Measurements from ENCODE around the gene SMIM8.

Gene SMIM8

DNA sequence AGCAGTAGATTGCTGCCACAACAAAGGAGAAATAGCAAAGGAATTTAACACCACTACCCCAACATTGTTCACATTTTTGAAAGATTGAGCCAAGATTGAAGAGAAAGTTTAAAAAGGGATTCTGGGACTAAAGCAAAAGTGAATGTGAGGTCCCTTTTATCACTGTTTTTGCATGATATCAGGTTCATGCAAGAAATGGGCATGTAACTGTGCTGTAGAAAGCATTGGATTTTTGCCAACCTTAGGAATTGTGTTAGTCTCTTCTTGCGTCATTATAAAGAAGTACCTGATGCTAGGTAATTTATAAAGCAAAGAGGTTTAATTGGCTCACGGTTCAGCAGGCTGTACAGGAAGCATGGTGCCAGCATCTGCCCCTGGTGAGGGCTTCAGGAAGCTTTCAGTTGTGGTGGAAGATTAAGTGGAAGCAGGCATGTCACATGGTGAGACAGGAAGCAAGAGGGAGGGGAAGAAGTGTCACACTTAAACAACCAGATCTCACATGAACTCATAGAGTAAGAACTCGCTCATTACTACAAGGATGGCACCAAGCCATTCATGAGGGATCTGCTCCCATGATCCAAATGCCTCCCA lies 11.3 kb downstream of the SMIM8 start:
- H3K4me3 ChIP-seq (ENCODE audit: low read depth, low read length), result no peak overlapping the region
- DNase-seq (ENCODE audit: low read depth, low spot score), result no peak
- TF ChIP-seq, protein P1, sequence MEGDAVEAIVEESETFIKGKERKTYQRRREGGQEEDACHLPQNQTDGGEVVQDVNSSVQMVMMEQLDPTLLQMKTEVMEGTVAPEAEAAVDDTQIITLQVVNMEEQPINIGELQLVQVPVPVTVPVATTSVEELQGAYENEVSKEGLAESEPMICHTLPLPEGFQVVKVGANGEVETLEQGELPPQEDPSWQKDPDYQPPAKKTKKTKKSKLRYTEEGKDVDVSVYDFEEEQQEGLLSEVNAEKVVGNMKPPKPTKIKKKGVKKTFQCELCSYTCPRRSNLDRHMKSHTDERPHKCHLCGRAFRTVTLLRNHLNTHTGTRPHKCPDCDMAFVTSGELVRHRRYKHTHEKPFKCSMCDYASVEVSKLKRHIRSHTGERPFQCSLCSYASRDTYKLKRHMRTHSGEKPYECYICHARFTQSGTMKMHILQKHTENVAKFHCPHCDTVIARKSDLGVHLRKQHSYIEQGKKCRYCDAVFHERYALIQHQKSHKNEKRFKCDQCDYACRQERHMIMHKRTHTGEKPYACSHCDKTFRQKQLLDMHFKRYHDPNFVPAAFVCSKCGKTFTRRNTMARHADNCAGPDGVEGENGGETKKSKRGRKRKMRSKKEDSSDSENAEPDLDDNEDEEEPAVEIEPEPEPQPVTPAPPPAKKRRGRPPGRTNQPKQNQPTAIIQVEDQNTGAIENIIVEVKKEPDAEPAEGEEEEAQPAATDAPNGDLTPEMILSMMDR (IDR thresholded peaks at IDR 0.05; ENCODE audit: low read depth, low read length), result no peak
- in situ Hi-C loops (cut with HindIII; ENCODE audit: low sequenced_read_pairs), result no loop called here

DNA sequence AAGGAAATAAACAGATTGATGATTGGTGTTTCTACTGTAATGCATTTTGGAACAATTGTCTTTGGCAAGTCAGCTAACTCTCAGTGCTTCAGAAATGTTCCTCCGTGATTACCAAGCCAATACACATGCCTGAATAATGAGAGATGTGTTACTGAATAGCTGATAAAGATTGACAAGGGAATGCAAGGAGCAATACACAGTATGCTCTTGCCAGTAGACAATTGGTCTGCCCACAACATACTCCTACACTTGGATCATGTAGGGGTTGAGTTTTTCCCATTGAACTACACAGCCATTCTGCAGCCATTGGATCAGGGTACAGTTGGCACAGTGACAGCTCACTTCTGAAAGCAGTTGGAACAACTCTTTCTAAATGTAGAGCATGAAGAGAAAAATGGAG lies 12.3 kb downstream of the SMIM8 start:
- DNase-seq (ENCODE audit: low read depth, low spot score), result no peak
- TF ChIP-seq, protein P1 (IDR thresholded peaks at IDR 0.05; ENCODE audit: low read depth, low read length), result no peak
- H3K4me3 ChIP-seq (ENCODE audit: low read depth, low read length), result no peak overlapping the region
- in situ Hi-C loops (cut with HindIII; ENCODE audit: low sequenced_read_pairs), result no loop called here

DNA sequence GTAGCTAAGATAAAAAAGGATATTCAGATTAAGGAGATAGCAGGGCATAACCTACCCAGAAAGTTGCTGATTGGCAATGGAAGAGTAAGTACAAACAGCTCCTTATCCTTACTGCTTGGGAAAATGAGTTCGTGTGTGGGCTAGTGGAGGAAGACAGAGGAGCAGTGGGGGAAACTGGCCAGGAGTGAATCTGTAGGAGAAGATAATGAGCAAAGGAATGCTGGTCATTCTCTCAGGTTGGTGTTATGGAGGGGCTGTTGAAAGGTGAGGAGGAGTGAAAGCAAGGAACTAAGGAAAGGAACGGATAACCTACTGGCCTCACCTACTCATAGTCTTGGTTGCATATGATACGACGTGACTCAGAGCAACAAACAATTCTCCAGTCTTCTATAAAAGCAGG lies 14.0 kb downstream of the SMIM8 start:
- DNase-seq (ENCODE audit: low read depth, low spot score), result no peak
- no peak overlapping the region for H3K4me3 ChIP-seq (ENCODE audit: low read depth, low read length)
- TF ChIP-seq, protein P1 (IDR thresholded peaks at IDR 0.05; ENCODE audit: low read depth, low read length), result no peak
- in situ Hi-C loops (cut with HindIII; ENCODE audit: low sequenced_read_pairs), result no loop called here

DNA sequence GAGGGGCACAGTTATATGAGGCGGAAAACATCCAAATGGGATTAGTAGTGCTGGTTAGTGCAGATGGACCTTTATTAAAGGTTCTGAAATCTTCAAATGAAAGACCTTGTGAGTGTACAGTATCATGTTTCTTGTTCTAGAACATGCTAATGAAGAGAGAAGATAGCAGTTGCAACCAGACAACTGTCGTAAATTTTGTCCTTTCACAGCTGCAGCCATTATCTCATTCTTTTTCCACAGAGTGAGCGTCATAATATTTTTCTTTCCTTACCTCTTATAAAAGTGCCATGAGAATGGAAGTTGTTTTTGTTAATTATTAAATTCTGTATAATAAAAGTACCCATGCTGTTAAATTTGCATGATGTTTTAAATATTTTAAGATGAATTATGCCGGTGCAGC lies 17.8 kb downstream of the SMIM8 start:
- in situ Hi-C loops (cut with HindIII; ENCODE audit: low sequenced_read_pairs), result no loop called here
- no peak for DNase-seq (ENCODE audit: low read depth, low spot score)
- TF ChIP-seq, protein P1 (IDR thresholded peaks at IDR 0.05; ENCODE audit: low read depth, low read length), result no peak
- H3K4me3 ChIP-seq (ENCODE audit: low read depth, low read length), result no peak overlapping the region

DNA sequence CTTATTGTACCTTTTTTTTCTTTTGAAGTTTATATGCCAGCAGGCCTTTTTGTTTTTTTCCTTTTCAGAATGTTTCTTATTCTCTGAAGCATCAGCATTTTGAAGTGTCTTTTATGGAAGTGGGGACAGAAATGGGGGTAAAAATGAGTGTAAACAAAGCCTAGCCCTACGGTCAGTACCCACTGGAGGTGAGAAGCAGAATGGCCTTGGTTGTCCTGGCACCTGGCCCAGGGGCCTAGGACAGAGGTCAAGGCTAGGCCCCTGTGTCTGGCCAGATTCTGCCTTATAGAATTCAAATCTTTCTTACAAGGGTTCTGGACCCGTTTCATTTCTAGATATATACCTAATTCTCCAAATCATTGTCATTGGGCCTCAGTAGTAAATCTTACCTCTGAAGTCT lies 18.8 kb downstream of the SMIM8 start:
- DNase-seq (ENCODE audit: low read depth, low spot score), result no peak
- in situ Hi-C loops (cut with HindIII; ENCODE audit: low sequenced_read_pairs), result no loop called here
- no peak overlapping the region for H3K4me3 ChIP-seq (ENCODE audit: low read depth, low read length)
- TF ChIP-seq, protein P1 (IDR thresholded peaks at IDR 0.05; ENCODE audit: low read depth, low read length), result no peak

DNA sequence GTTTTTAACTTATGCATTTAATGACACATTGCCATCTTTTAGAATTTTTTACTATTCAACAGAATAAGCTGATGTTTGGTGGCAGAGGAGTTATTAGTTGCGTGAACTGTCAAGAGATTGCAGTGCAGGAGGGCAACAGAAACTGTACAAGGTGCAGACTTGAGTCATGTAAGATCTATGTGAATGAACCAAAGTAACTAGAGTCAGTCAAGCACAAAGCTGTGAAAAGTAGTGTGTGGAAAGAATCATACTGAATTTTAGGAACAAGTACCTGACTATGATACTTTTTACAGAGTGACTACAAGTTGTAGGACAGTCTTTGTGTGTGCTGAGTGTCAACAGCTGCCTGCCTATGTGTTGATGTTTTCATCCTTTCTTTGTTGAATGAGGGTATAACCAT lies 19.5 kb downstream of the SMIM8 start:
- TF ChIP-seq, protein P1 (IDR thresholded peaks at IDR 0.05; ENCODE audit: low read depth, low read length), result no peak
- in situ Hi-C loops (cut with HindIII; ENCODE audit: low sequenced_read_pairs), result no loop called here
- H3K4me3 ChIP-seq (ENCODE audit: low read depth, low read length), result no peak overlapping the region
- no peak for DNase-seq (ENCODE audit: low read depth, low spot score)

DNA sequence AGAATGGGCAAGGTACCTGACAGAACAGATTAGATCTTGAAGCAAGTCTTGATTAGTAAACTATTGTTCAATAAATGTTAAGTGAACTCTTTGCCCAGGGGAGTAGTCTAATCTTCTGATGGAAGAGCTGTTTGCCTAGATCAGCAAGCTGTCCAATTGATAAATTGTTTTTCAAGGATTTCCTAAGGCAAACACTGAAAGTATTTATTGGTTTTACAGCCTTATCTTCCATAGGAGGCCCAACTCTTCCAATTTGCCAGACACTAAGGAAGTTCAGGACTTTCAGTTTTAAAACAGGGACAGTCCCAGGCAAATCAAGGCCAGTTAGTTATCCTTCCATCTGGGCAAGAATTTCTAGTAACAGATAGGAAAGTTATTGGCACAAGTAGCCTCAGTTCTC lies 20.4 kb downstream of the SMIM8 start:
- in situ Hi-C loops (cut with HindIII; ENCODE audit: low sequenced_read_pairs), result no loop called here
- no peak for DNase-seq (ENCODE audit: low read depth, low spot score)
- TF ChIP-seq, protein P1 (IDR thresholded peaks at IDR 0.05; ENCODE audit: low read depth, low read length), result no peak
- H3K4me3 ChIP-seq (ENCODE audit: low read depth, low read length), result no peak overlapping the region
